Psoas muscle (tissue), 8 donors: ENCODE results near the gene DOK6. TPM values are rescaled to one million over a fixed set of nuclear protein-coding genes. Genes with fewer than 3 reads are reported as not detected.

Experiments used
- ATAC-seq, 4 donors: fragments of 200-7000 bp; cut with Tn5 transposase; one replicate each; pipeline ENCODE4 v1.9.1; 2020; ENCODE audit warnings: moderate library complexity in 3 of 4, mild to moderate bottlenecking in 2 of 4
- DNase-seq, 2 donors: peaks; one replicate each; pipeline ENCODE4 v3.0.0-alpha.2; 2020
- H3K27ac ChIP-seq: fragments of 200-600 bp; one replicate; pipeline ENCODE4 v1.8.0; 2022
- H3K27me3 ChIP-seq, 3 donors: fragments of 200-600 bp in 1 of 3; one replicate each; pipeline versions ENCODE4 v1.6.1 to v1.8.0; 2013 to 2022; ENCODE audit warnings: low read length in 2 of 3, mild to moderate bottlenecking in 2 of 3, moderate library complexity in 1 of 3; ENCODE audit not compliant: insufficient read depth in 3 of 3
- H3K36me3 ChIP-seq, 2 donors: fragments of 200-600 bp in 1 of 2; one replicate each; pipeline versions ENCODE4 v1.6.1 to v1.8.0; 2013 to 2022; ENCODE audit warnings: low read depth in 1 of 2, mild to moderate bottlenecking in 1 of 2, moderate library complexity in 1 of 2; ENCODE audit not compliant: insufficient read depth in 1 of 2
- H3K4me1 ChIP-seq: fragments of 200-600 bp; one replicate; pipeline ENCODE4 v1.8.0; 2022
- H3K4me3 ChIP-seq: fragments of 200-600 bp; one replicate; pipeline ENCODE4 v1.8.0; 2022; ENCODE audit warnings: mild to moderate bottlenecking
- H3K9me3 ChIP-seq: fragments of 200-600 bp; one replicate; pipeline ENCODE4 v1.8.0; 2022
- CTCF ChIP-seq: fragments of 200-600 bp; IDR thresholded peaks from one replicate; pipeline ENCODE4 v1.8.0; 2022; ENCODE audit warnings: antibody characterized with exemption
- WGBS, 3 donors: extraction: QIAGEN DNeasy Blood & Tissue Kit; methylation state at CpG; one replicate each; pipeline versions ENCODE4 v1.1.6 to v1.1.7; 2013; 5-methylcytosine and 5-hydroxymethylcytosine counted together
- intact Hi-C, 2 donors: fragments of 100-400 bp; cut with DNase I; formaldehyde crosslinking; loops; one replicate each; pipeline versions ENCODE4 v1.11.0 to v1.14.2; 2022
- polyA plus RNA-seq, 3 donors: library from polyadenylated mRNA; stranded (reverse); fragments of 200-250 nt; gene quantifications; one replicate each; pipeline ENCODE4 v1.2.3, GENCODE V29; 2013
- total RNA-seq, 4 donors: library from RNA; stranded (reverse); fragmentation: NEBNext Ultra II Directional in 2 of 4; extraction: Animal tissue kit (Norgen Biotek cat#: 25700) in 2 of 4; gene quantifications; one replicate each; pipeline versions ENCODE4 v1.2.1 to v1.2.4, GENCODE V29; 2021 to 2023
- donor health status: healthy with polysubstance abuse.
- donor health status: DM: no; HTN: no; CAD: no; lungs with moderate emphysema.
- donor health status: Bipolar disorder and iron deficiency.
- donor health status: healthy.
- donor health status: DM: yes; HTN: yes; CAD: no.
- donor health status: DM: no; HTN: no; CAD: no.
- donor health status: DM: no; HTN: no; CAD: no.
- donor health status: DM: yes; HTN: yes; CAD: no.

DOK6 gene
- total and polyA plus RNA-seq, 7 donors: 0.05 to 0.97 (median 0.18) TPM

- no peak overlapping the region for H3K27ac ChIP-seq
- no peak overlapping the region for H3K4me3 ChIP-seq
- no peaks in the 10 kb centered on the region for H3K27me3 ChIP-seq
- intact Hi-C loops: no loop called here
- H3K9me3 ChIP-seq: no peaks in the 10 kb centered on the region
- H3K4me1 ChIP-seq: no peaks in the 10 kb centered on the region
- ATAC-seq (no peak), DNase-seq (no peak)
- WGBS, 3 donors: 85 to 92% (median 88%) methylated on average over 1 of the region's 1 CpG
- TF ChIP-seq CTCF: no peak
- no peaks in the 10 kb centered on the region for H3K36me3 ChIP-seq
Observed at GRCh38 chr18:69408522-69408921, 7.8 kb downstream of the DOK6 start.

GRCh38 chr18:69411199-69411598 is 10.5 kb downstream of the DOK6 start:
- Histone ChIP-seq H3K9me3 (no peaks in the 10 kb centered on the region), H3K36me3 (no peaks in the 10 kb centered on the region), H3K27me3 (no peaks in the 10 kb centered on the region), H3K27ac (no peak overlapping the region), H3K4me3 (no peak overlapping the region), H3K4me1 (no peaks in the 10 kb centered on the region)
- no peak for TF ChIP-seq CTCF
- intact Hi-C loops: no loop called here
- no peak for ATAC-seq
- DNase-seq: no peak

- Histone ChIP-seq H3K36me3 (no peaks in the 10 kb centered on the region), H3K27ac (no peak overlapping the region), H3K27me3 (no peaks in the 10 kb centered on the region), H3K4me3 (no peak overlapping the region), H3K4me1 (no peaks in the 10 kb centered on the region), H3K9me3 (no peaks in the 10 kb centered on the region)
- WGBS, 3 donors: 94 to 95% (median 94%) methylated on average over 1 of the region's 1 CpG
- intact Hi-C loops: no loop called here
- DNase-seq: no peak
- TF ChIP-seq CTCF: no peak
- ATAC-seq: no peak
Observed at GRCh38 chr18:69414184-69414583, 13.5 kb downstream of the DOK6 start.

GRCh38 chr18:69432847-69433246 is 32.2 kb downstream of the DOK6 start:
- Histone ChIP-seq H3K27me3 (no peaks in the 10 kb centered on the region), H3K27ac (no peak overlapping the region), H3K36me3 (no peaks in the 10 kb centered on the region), H3K4me3 (no peak overlapping the region), H3K4me1 (no peaks in the 10 kb centered on the region), H3K9me3 (no peaks in the 10 kb centered on the region)
- intact Hi-C loops: no loop called here
- ATAC-seq (no peak), DNase-seq (no peak)
- TF ChIP-seq CTCF: no peak

- intact Hi-C loops: no loop called here
- Histone ChIP-seq H3K36me3 (no peaks in the 10 kb centered on the region), H3K4me1 (no peaks in the 10 kb centered on the region), H3K27me3 (no peaks in the 10 kb centered on the region), H3K27ac (no peak overlapping the region), H3K9me3 (no peaks in the 10 kb centered on the region), H3K4me3 (no peak overlapping the region)
- no peak for ATAC-seq
- DNase-seq: no peak
- 94 to 99% (median 97%) methylated on average over 2 of the region's 2 CpGs for WGBS, 3 donors
- no peak for TF ChIP-seq CTCF
Observed at GRCh38 chr18:69435000-69435399, 34.3 kb downstream of the DOK6 start.
